Hematopoietic multipotent progenitor cell treated with erythropoietin and hydrocortisone succinate and interleukin-3 and kit ligand, for 6 days (in vitro differentiated cells): ENCODE measurements around the gene CCK.
A peak's percentile ranks its signal among the peaks of the same experiment; 100 is the strongest.

Source experiments
- DNase-seq: peaks from one replicate; pipeline ENCODE4 v3.0.0-alpha.2; 2015

The CCK gene

DNA sequence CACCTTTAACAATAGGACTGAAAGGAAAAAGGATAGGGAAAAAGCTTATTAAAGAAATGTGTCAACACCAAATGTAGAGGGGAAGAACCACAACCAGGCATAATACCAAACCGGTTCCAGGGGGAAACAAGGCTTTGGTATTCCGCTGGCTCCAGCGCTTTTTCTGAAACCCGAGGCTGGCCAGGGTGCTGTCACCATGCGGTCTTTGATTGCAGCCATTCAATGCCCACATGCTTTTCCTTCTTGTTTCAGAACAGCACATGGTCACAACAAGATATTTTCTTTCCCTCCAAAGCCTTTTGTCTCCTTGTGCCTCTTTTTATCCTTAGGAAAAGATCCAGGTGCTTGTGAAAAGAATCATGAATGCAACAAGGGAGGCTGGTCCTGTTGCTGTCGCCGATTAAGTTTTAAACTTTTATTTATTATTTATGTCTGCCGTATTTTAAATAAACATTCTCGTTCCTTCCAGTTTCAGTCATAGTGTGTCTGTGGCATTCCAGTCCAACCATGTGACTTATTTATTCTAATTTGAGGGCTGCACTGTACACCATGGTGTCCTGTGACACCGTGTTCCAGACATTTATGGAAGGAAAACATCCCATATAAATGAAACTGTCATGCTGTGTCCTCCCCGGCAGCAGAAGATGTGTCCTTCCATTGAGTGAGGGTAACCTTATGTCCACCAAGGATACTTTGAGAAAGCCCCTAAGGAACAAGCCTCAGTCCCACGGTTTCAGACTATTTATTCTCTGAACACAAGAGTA lies 41.1 kb downstream of the CCK start:
- no peak for DNase-seq

DNA sequence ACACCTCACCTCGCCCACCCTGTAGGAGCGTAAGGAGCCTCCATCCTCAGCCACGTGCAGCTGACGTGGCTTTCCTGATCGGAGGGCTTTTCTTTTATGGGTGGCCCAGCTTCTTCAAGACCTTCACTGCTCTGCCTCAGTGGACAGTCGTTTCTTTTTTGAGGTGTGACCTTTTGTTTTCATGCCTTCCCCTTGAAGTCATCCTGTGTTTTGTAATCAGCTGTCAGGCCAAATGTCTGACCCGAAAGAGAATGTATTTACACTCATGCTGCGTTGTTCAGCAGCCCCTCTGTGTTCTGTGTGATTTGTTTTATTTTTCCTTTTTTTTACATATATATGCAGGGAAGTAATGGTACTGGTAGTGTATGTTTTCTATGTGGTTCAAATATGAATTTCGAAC lies 41.8 kb downstream of the CCK start:
- no peak for DNase-seq

DNA sequence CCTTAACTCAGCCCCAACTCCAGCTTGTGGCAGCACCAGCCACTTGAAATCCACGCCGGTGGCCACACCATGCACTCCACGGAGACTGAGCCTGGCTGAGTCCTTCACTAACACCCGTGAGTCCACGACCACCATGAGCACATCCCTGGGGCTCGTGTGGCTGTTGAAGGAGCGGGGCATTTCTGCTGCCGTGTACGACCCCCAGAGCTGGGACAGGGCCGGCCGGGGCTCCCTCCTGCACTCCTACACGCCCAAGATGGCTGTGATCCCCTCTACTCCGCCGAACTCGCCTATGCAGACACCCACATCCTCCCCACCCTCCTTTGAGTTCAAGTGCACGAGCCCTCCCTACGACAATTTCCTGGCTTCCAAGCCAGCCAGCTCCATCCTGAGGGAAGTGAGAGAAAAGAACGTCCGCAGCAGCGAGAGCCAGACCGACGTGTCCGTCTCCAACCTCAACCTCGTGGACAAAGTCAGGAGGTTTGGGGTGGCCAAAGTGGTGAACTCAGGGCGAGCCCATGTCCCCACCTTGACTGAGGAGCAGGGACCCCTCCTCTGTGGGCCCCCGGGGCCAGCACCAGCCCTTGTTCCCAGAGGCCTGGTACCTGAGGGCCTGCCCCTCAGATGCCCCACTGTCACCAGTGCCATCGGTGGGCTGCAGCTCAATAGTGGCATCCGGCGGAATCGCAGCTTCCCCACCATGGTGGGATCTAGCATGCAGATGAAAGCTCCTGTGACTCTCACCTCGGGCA lies 42.9 kb downstream of the CCK start:
- DNase-seq = no peak

DNA sequence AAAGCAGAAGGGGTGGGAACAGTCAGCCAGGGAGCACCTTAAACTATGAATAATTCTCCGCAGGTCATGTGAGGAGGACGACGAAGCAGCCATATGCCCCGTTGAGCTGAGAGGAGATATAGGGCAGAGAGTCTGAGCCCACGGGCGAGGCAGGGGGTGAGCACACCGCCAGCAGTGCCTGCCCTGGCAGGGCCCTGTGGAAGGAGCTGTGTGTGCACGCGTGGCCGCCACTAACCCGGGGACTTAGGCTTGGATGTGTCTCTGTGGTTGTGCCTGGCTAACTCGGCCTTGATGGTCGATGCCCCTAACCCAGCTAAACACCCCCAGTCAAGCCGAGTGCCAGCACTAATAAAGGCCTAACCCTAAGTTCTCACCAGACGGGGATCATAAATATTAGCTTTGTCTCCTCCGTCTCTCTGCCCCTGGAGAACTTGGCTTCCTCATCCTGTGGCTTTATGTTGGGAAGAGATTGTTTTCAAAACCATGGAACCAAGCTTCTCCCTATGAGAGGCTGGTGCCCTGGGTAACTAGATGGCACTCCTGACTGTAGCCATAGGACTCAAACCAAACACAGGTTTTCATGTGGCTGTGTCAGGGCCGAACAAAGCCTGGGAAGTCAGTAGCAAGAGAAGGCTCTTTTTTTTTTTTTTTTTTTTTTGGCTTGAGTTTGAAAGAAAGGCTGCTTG lies 45.4 kb downstream of the CCK start:
- DNase-seq = no peak

DNA sequence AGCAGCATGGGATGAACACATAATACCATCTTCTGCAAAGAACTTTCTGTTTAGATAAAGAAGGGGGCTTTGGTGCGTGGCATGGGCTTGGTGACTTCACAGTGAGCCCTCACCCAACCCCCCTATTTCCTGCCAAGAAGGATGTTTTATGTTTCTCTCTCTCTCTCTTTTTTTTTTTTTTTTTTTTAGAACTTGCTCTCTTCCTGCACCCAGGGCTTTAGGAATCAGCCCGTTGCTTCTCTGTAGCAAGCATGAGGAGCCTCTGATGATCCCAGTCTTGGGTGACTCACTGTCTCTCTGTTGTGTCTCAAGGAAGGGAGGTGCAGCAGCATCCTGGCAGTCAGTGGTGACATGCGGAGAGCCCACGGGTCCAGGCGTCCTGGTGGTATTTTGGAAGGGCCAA lies 49.1 kb downstream of the CCK start:
- no peak for DNase-seq

DNA sequence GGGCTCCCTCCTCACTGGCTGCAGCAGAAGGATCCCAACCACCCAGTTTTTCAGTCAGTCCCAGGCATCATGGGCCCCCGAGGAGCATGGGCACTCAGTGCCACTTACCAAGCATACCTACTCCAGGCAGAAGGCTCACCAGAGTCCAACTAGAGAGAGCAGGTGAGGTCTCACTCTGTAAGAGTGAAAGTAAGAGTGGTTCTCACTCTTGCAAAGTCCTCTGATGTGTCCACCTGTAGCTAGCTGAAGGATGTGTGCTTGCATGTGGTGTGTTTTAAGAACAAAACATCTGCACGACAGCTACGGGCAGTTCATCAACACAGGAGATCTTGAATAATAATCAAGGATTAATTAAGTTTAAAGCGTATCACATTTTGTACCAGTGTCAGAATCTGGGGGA lies 49.7 kb downstream of the CCK start:
- no peak for DNase-seq

DNA sequence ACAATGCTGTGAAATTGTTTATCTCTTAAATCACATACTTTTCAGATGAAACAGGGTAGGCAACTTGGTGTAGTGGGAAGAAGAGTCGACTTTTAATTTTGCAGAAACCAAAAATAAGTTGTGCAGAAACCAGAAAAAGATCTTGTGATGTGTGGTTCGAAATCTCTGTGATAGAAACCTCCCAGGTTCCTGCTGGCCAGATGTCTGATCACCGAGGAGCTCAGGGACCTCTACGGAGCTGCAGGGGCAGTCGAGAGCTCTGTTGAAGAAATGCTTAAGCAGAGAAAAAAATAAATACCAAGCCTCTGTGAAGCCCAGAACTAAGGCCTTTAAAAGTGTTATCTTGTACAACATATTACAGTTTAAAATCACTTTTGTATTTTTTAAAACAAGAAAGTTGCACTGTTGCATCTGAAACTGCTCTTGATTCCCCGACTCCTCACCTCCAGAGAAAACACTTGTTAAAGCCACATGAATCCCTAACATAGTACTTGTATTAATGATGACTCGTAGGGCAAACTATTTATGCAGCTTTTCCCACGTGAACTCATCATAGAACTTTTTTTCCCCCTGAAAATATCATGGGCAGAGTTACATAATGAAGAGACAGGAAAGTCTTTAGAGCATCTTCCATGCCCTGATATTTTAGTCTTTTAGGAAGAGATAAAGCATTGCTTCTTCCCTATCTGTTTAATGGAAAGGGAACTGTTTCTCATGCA lies 51.3 kb downstream of the CCK start:
- DNase-seq = no peak

DNA sequence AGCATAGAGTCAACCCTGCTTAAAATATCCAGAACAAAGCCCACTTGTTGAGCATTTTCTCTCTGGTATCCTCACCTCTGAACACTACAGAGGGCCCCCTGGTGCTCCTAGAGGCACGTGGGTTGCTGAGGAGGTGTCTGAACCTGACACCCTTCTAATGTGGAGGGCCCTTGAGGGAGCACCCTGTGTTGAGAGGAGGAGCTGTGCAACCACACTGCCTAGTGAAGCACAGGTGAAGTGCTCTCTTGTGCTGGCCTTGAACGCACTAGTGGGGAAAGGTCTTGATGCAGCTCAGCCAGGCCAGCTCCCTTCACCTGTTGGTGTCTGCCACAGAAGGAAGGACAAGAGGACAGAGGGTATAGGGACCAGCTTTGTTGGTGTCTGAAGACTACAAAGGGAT lies 51.9 kb downstream of the CCK start:
- DNase-seq = no peak

DNA sequence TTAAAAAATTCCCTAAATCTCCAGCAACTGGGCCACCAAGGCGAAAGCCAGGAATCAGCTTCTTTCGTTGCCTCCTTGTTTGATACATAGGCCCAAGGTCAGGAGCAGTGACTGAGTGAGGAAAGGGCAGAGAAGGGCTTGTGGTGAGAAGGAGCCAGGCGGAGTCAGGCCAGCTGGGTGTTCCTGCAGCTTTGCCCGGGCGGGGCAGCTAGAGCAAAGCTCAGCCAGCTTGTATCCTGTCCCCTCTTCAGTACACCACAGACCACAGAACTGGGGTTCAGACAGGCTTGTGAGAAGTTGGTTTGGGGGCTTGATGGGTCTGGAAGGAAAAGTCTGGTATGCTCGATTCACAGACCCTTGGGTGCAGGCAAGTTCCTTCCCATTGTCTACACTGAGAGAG lies 52.6 kb downstream of the CCK start:
- DNase-seq = peak; percentile 72

DNA sequence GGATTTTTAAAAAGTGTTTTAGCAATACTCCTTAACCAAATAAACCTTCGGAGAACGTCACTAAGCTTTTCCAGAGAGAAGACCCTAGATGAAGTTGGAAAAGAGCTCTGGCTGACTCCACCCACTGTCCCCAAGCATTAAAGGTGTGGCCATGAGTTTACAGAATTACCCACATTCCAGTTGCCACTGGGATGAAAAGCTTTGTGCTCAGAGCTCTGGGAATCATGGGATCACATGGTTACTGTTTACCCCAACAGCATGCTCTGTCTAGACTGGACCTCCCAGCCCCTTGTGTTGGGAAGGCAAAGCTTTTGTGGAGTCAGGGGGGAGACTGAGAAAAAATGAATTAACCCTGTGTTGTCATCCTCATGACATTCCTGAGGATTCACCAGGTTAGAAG lies 55.3 kb downstream of the CCK start:
- DNase-seq = no peak

DNA sequence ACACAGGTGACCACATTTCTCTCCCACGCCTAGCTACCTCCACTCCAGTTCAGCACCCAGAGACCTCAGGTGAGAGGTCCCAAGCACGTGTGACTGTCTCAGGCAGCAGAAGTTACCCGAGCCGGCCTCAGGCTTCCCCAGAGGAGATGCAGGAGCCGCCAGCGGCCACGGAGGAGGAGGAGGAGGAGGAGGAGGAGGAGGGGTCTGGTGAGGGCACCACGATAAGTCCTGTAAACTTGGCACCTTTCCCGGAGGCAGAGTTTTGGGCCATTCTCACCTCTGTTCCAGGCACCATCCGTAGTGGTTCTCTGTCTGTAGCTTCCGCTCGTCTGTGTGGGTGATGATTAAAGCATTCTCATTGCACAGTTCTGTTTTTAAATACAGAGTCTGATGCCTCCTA lies 56.1 kb downstream of the CCK start:
- DNase-seq = peak; percentile 16
